IPS-18c (cell line): ENCODE measurements around the gene SPATA13.

Source experiments
- H3K4me3 ChIP-seq: 2 replicates; pipeline ENCODE4 v1.7.0; 2013; ENCODE audit warnings: low read depth, mild to moderate bottlenecking, low read length, moderate library complexity; ENCODE audit not compliant: insufficient read depth
- H3K9me3 ChIP-seq: one replicate; pipeline ENCODE4 v1.6.1; 2013; ENCODE audit warnings: mild to moderate bottlenecking, low read length, moderate library complexity; ENCODE audit not compliant: control insufficient read depth, insufficient read depth

SPATA13 gene

DNA sequence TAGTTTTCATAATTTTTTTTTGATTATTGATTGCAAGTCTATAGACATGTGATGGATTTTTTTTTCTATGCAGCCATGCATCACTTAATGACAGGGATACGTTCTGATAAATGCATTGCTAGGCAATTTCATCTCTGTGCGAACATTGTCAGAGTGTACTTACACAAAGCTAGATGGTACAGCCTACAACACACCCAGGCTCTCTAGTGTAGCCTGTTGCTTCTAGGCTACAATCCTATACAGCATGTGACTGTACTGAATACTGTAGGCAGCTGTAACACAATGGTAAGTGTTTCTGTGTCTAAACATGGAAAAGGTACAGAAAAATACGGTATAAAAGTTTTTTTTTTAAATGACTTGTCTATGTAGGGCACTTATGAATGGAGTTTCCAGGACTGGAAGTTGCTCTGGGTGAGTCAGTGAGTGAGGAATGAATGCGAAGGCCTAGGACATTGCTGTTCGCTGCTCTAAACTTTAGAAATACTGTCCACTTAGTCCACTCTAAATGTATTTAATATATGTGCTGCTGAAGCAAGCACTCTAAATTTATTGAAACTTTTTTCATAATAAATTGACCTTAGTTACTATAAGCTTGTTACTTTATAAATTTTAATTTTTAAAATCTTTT lies 20.3 kb downstream of the SPATA13 start:
- H3K9me3 ChIP-seq = no peaks in the 10 kb centered on the region
- H3K4me3 ChIP-seq = no peak overlapping the region

- Histone ChIP-seq H3K9me3 (no peaks in the 10 kb centered on the region), H3K4me3 (no peak overlapping the region)
Observed at GRCh38 chr13:24181991-24182702, 21.6 kb downstream of the SPATA13 start.

DNA sequence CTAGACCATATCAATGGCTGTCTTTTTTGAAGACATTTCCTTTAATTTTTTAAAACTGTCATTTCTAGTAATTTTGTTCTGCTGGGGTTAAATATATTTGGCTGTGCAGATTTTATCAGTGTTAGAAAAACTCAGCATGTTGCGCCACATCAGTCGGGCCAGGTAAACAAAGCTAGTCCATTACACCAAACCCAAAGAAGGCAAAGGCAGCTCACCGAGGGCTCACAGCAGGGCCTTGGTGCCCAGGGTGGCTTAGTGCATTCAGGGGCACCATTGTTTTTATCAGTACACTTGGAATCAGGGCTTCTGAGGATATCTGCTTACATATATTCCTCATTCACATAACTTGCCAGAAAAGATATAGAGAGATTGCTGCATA lies 22.2 kb downstream of the SPATA13 start:
- Histone ChIP-seq H3K4me3 (no peak overlapping the region), H3K9me3 (no peaks in the 10 kb centered on the region)

DNA sequence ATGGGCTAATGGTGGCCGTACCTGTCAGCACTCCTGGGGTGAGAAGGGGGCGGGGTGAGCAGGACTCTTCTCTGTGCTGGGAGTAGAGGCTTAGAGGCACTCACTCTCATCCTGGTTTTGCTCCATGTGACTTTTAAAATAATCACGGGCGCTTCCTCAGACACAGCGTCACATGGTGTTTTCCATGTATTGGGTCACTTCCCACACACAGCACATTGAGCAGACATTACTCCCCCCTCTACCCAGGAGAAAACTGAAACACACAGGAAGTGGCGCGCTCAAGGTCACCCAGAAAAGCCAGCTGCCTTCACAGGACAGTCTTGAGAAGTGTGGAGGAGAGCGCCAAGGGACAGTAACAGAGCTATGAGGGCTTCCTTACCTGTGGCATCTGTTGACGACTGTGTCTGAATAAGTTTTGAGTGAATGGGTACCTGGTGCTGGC lies 23.2 kb downstream of the SPATA13 start:
- Histone ChIP-seq H3K9me3 (no peaks in the 10 kb centered on the region), H3K4me3 (no peak overlapping the region)

DNA sequence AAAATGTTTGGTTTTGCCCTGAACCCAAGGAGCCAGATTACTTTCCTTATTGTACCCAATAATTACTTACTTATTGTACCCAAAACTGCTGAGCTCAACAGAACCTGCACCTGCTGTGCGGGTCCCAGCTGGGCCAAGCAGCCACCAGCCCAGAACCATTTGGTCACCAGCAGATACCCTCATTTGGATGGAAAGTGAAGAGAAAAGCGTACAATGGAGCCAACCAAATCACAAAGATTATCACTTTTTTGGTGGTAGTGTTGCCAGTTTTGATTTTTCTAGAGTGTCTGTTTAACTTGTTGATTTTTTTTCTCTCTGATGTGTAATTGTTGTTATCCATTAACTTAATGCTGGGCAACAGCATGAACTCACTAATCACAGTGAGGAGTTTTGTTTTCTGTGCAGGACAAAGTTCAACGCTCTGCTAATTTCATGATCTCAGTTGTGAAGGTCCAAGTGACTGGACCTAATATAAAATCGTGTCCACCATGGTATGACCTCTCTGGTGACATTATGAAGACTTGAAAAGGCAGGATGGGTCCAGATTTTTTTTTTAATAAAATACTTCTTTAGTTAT lies 23.8 kb downstream of the SPATA13 start:
- Histone ChIP-seq H3K9me3 (no peaks in the 10 kb centered on the region), H3K4me3 (no peak overlapping the region)

- Histone ChIP-seq H3K9me3 (no peaks in the 10 kb centered on the region), H3K4me3 (no peak overlapping the region)
Observed at GRCh38 chr13:24184882-24185281, 24.4 kb downstream of the SPATA13 start.

GRCh38 chr13:24185591-24186232 lies 25.2 kb downstream of the SPATA13 start:
- Histone ChIP-seq H3K4me3 (no peak overlapping the region), H3K9me3 (no peaks in the 10 kb centered on the region)

- H3K4me3 ChIP-seq = no peak overlapping the region
- H3K9me3 ChIP-seq = no peaks in the 10 kb centered on the region
Observed at GRCh38 chr13:24187185-24187584, 26.7 kb downstream of the SPATA13 start.

- no peaks in the 10 kb centered on the region for H3K9me3 ChIP-seq
- H3K4me3 ChIP-seq = no peak overlapping the region
Observed at GRCh38 chr13:24192057-24192810, 31.7 kb downstream of the SPATA13 start.

- H3K9me3 ChIP-seq = no peaks in the 10 kb centered on the region
Observed at GRCh38 chr13:24192811-24193162, 32.3 kb downstream of the SPATA13 start.

GRCh38 chr13:24194447-24194846 lies 33.9 kb downstream of the SPATA13 start:
- Histone ChIP-seq H3K9me3 (no peaks in the 10 kb centered on the region), H3K4me3 (no peak overlapping the region)

More at GRCh38 chr13:24192811-24193162, 32.3 kb downstream of the SPATA13 start:
- no peak overlapping the region for H3K4me3 ChIP-seq

DNA sequence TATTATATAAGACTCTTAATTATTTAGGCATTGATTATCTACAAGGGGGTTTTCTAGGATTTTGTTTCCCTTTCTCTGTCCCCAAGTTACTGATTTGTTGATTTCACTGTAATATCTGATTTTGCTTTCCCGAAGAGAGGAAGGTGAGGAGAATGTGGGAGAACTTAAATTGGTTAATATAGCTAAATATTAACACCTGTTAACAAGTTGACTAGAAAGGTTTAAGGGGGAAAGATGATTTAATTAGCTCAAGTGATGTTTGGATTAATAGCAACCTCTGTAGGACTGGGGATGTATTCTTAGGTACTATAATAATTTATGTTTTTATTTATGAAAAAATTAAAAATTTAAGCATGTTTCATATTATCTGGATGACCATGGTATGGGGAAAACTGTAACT lies 35.1 kb downstream of the SPATA13 start:
- H3K9me3 ChIP-seq = no peaks in the 10 kb centered on the region
- no peak overlapping the region for H3K4me3 ChIP-seq

- Histone ChIP-seq H3K4me3 (no peak overlapping the region), H3K9me3 (no peaks in the 10 kb centered on the region)
Observed at GRCh38 chr13:24196593-24197197, 36.2 kb downstream of the SPATA13 start.

DNA sequence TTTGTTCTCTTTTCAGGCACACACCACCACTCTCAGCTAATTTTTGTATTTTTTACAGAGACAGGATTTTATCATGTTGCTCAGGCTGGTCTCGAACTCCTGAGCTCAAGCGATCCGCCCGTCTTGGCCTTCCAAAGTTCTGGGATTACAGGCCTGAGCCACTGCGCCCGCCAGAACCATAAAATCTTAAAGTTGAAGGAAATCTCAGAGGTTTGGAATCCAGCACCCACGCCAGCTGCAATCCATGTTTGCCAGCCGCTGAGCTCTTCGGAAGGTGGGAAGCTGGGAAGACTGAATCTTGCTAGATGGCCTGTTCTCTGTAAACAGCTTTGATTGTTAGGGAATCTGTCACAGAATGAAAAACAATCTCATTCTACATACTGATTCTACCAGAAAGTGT lies 38.5 kb downstream of the SPATA13 start:
- H3K4me3 ChIP-seq = no peak overlapping the region
- H3K9me3 ChIP-seq = no peaks in the 10 kb centered on the region

GRCh38 chr13:24202215-24202614 lies 41.7 kb downstream of the SPATA13 start:
- no peak overlapping the region for H3K4me3 ChIP-seq
- H3K9me3 ChIP-seq = no peaks in the 10 kb centered on the region

- Histone ChIP-seq H3K4me3 (no peak overlapping the region), H3K9me3 (no peaks in the 10 kb centered on the region)
Observed at GRCh38 chr13:24203273-24203672, 42.8 kb downstream of the SPATA13 start.

GRCh38 chr13:24203811-24204210 lies 43.3 kb downstream of the SPATA13 start:
- Histone ChIP-seq H3K9me3 (no peaks in the 10 kb centered on the region), H3K4me3 (no peak overlapping the region)
